Transverse colon (tissue), 4 donors: Measurements from ENCODE around the gene NOBOX.

Experiments
- POLR2A ChIP-seq: fragments of 450-650 bp; IDR thresholded peaks from one replicate; pipeline ENCODE4 v1.6.1; 2016; ENCODE audit warnings: antibody characterized with exemption, mild to moderate bottlenecking, moderate library complexity
- POLR2AphosphoS5 ChIP-seq, 3 donors: sonication (generic); formaldehyde crosslinking; IDR thresholded peaks; one replicate each; pipeline ENCODE4 v1.6.1; 2016; ENCODE audit warnings: antibody characterized with exemption in 3 of 3
- TF ChIP-seq, protein P1 (sequence below), 5 experiments: fragments of 200-600 bp in 3 of 5; fragments of 450-650 bp in 2 of 5; sonication (generic) in 3 of 5; IDR thresholded peaks; 1 replicate in 2 of 5; 2 replicates in 3 of 5; pipeline ENCODE4 v1.5.1; 2016 to 2017; ENCODE audit warnings: antibody characterized with exemption in 5 of 5, inconsistent platforms in 3 of 5, mild to moderate bottlenecking in 2 of 5, moderate library complexity in 1 of 5

DNA sequence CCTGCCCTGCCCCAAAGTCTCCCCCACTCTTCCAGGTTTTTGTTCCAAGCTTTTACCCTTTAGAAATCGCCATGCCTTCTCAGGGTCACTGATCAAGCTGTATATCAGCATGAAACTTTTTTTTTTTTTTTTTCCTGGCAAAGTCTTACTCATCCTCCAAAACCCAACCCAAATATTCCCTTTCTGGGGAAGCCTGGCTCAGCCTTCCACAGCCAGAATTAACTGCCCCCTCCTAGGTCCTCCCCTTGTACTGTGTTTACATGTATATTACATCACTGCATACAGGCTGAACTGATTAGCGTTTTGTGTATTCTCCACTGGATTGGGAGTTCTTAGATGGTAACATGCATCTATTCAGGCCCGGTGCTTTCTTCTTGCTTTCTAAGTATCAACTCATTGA lies 4.6 kb upstream of the NOBOX start:
- TF ChIP-seq, protein P1, sequence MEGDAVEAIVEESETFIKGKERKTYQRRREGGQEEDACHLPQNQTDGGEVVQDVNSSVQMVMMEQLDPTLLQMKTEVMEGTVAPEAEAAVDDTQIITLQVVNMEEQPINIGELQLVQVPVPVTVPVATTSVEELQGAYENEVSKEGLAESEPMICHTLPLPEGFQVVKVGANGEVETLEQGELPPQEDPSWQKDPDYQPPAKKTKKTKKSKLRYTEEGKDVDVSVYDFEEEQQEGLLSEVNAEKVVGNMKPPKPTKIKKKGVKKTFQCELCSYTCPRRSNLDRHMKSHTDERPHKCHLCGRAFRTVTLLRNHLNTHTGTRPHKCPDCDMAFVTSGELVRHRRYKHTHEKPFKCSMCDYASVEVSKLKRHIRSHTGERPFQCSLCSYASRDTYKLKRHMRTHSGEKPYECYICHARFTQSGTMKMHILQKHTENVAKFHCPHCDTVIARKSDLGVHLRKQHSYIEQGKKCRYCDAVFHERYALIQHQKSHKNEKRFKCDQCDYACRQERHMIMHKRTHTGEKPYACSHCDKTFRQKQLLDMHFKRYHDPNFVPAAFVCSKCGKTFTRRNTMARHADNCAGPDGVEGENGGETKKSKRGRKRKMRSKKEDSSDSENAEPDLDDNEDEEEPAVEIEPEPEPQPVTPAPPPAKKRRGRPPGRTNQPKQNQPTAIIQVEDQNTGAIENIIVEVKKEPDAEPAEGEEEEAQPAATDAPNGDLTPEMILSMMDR (IDR thresholded peaks at IDR 0.05): no peak
- TF ChIP-seq POLR2A (no peak), POLR2AphosphoS5 (IDR thresholded peaks at IDR 0.05) (no peak)
